ENCODE measurements around the gene TRA2B. TPM values are rescaled to one million over a fixed set of nuclear protein-coding genes. Genes with fewer than 3 reads are reported as not detected.

The TRA2B gene
- total and polyA plus RNA-seq, 2 of the 8 experiments (the other 6 are each of a cell fraction or from before 2014, with no cell fraction given), result 206 to 274 TPM

- Histone ChIP-seq H3K4me3 (ENCODE audit: extremely low read depth in 1 of 4, insufficient read depth in 2 of 4, low read depth in 3 of 4, low read length in 4 of 4) (peak overlapping the region in 1 of 4 experiments; percentile 92; a peak in 2 of 8 replicates), H2BK12ac (ENCODE audit: low read depth, low read length) (no peak overlapping the region), H4K8ac (ENCODE audit: extremely low read depth, insufficient read depth, low read length) (no peak overlapping the region), H3K27me3 (replicated peaks in 1 of 4; ENCODE audit: control insufficient read depth in 3 of 4, extremely low read depth in 1 of 4, insufficient read depth in 3 of 4, low read length in 3 of 4) (no peaks in the 10 kb centered on the region), H4K91ac (replicated peaks; ENCODE audit: insufficient read length, low read length) (no peak overlapping the region), H2AFZ (ENCODE audit: low read length) (no peak overlapping the region), H3K4me2 (ENCODE audit: insufficient read depth in 1 of 2, low read depth in 2 of 2, low read length in 2 of 2) (peak overlapping the region; percentile 59 to 70), H3K23ac (ENCODE audit: insufficient read length) (no peak overlapping the region), H3K14ac (ENCODE audit: insufficient read length) (no peak overlapping the region), H3K9me3 (ENCODE audit: insufficient read depth in 2 of 2, low read depth in 1 of 2, low read length in 1 of 2) (no peaks in the 10 kb centered on the region), H3K23me2 (ENCODE audit: low read depth, low read length) (peaks cover 10% of the 10 kb centered on the region; the same call in 1 of the 2 replicates), H2BK120ac (replicated peaks; ENCODE audit: low read depth, low read length) (no peak overlapping the region), H3K4ac (replicated peaks; ENCODE audit: insufficient read length, low read depth, low read length) (no peak overlapping the region), H2BK5ac (ENCODE audit: low read depth, low read length) (no peak overlapping the region), H3K36me3 (ENCODE audit: control insufficient read depth in 2 of 4, insufficient read depth in 4 of 4, low read length in 3 of 4) (peaks cover 5 to 49% (median 25%) of the 10 kb centered on the region in 4 experiments; a peak in 7 of 8 replicates), H3K4me1 (replicated peaks in 1 of 4; ENCODE audit: control insufficient read depth in 3 of 4, insufficient read depth in 4 of 4, low read length in 3 of 4) (peaks cover 0 to 20% (median 12%) of the 10 kb centered on the region in 4 experiments; a peak in 5 of 7 replicates), H3K79me1 (ENCODE audit: low read depth, low read length) (no peaks in the 10 kb centered on the region; the same call in 1 of the 2 replicates), H3K18ac (ENCODE audit: extremely low read depth, low read length) (no peak overlapping the region), H4K5ac (ENCODE audit: insufficient read length, low read depth, low read length) (no peak overlapping the region), H2AK5ac (ENCODE audit: low read depth, low read length) (no peak overlapping the region), H4K20me1 (replicated peaks in 1 of 2; ENCODE audit: control insufficient read depth in 1 of 2, insufficient read depth in 2 of 2, low read length in 2 of 2) (peaks cover 62 to 81% of the 10 kb centered on the region in 2 experiments), H2BK20ac (ENCODE audit: low read length) (no peak overlapping the region), H3K79me2 (ENCODE audit: control insufficient read depth in 1 of 2, insufficient read depth in 2 of 2, low read length in 2 of 2) (peaks cover 97 to 100% of the 10 kb centered on the region in 2 experiments), H3K27ac (ENCODE audit: low read depth, low read length) (no peak overlapping the region), H3K9ac (replicated peaks in 1 of 4; ENCODE audit: extremely low read depth in 1 of 4, low read depth in 3 of 4, low read length in 3 of 4) (no peak overlapping the region), H2BK15ac (ENCODE audit: low read length) (no peak overlapping the region), H3K56ac (replicated peaks; ENCODE audit: insufficient read length, low read depth, low read length) (no peak overlapping the region)
- POLR2A ChIA-PET (ENCODE audit: partially characterized antibody), result interaction anchor here (0.5 to 13.8 kb wide), 10 partner anchors 6 to 691 kb away, joined by 3 to 176 read pairs (median 4); partner anchors contain the start of gene TRA2B
- FAIRE-seq (no peak), DNase-seq (ENCODE audit: low read depth in 1 of 2, low spot score in 2 of 2) (no peak)
- CTCF ChIA-PET (ENCODE audit: partially characterized antibody), result interaction anchor here (1.1 to 1.9 kb wide), 4 partner anchors 13 to 289 kb away, joined by 3 to 9 read pairs (median 3); no protein-coding TSS in a partner anchor
- no peak for TF ChIP-seq ZNF274 (IDR thresholded peaks at IDR 0.05; ENCODE audit: borderline replicate concordance, extremely low read depth, low read length)
- no peak for TF ChIP-seq KDM5A (IDR thresholded peaks at IDR 0.05; ENCODE audit: low read length)
- TF ChIP-seq POLR2A (IDR thresholded peaks at IDR 0.05; ENCODE audit: control extremely low read depth in 1 of 2, low read depth in 2 of 2, low read length in 2 of 2), result no peak
- TF ChIP-seq ATF2 (IDR thresholded peaks at IDR 0.05; ENCODE audit: low read length), result no peak
- TF ChIP-seq RXRA (IDR thresholded peaks at IDR 0.05; ENCODE audit: insufficient read depth, low read depth, low read length), result no peak
- no peak for TF ChIP-seq BCL11A (IDR thresholded peaks at IDR 0.05; ENCODE audit: low read depth in 2 of 2, low read length in 2 of 2)
- TF ChIP-seq SRF (IDR thresholded peaks at IDR 0.05; ENCODE audit: low read depth, low read length), result no peak
- no peak for TF ChIP-seq TCF12 (IDR thresholded peaks at IDR 0.05; ENCODE audit: low read depth, low read length)
- TF ChIP-seq CTBP2 (IDR thresholded peaks at IDR 0.05; ENCODE audit: borderline replicate concordance, insufficient read depth, insufficient read length, low read length), result no peak
- no peak for TF ChIP-seq EZH2 (IDR thresholded peaks at IDR 0.05; ENCODE audit: low read depth, low read length, severe bottlenecking)
- TF ChIP-seq EGR1 (IDR thresholded peaks at IDR 0.05; ENCODE audit: borderline replicate concordance, low read depth, low read length), result no peak
- 68% methylated on average over 3 of the region's 3 CpGs; no CpG with 5 or more reads in 1 of the 2 experiments for WGBS, 2 experiments (ENCODE audit: extremely low coverage in 1 of 2, insufficient coverage in 1 of 2, insufficient read length in 1 of 2, insufficient replicate concordance in 2 of 2, low coverage in 1 of 2, low lambda C conversion rate in 2 of 2, missing lambda C conversion rate in 1 of 2)
Observed at GRCh38 chr3:185930393-185931107, 7.3 kb downstream of the TRA2B start.

All from H1 (cell line).